Panc1 (cell line): ENCODE results near the gene YWHAQ. TPM values are rescaled to one million over a fixed set of nuclear protein-coding genes. Genes with fewer than 3 reads are reported as not detected.

ENCODE experiments used
- ATAC-seq: fragments of 200-7000 bp; cut with Tn5 transposase; 2 replicates; pipeline ENCODE4 v1.9.1; 2020; ENCODE audit warnings: mild to moderate bottlenecking, moderate library complexity
- BruUV-seq: library from RNA; stranded (reverse); fragments of 400-500 nt; replicated peaks from 2 replicates; lab custom pipeline; 2021; lab: Mats Ljungman, UMichigan
- CTCF ChIA-PET: fragments of 300-600 bp; sonication (Branson Sonifier 250); formaldehyde crosslinking; loops from one replicate; lab custom pipeline; 2022; ENCODE audit warnings: antibody characterized with exemption; lab: Charles Lee
- POLR2A ChIA-PET: fragments of 300-600 bp; sonication (Branson Sonifier 250); formaldehyde crosslinking; loops from one replicate; lab custom pipeline; 2022; ENCODE audit warnings: antibody characterized with exemption; lab: Charles Lee
- DNase-seq: peaks from one replicate; pipeline ENCODE4 v3.0.0-alpha.2; 2010; ENCODE audit warnings: low read depth, low spot score
- H3K27ac ChIP-seq: 2 replicates; pipeline ENCODE4 v1.5.1; 2011; ENCODE audit warnings: mild to moderate bottlenecking, low read length, inconsistent platforms
- H3K27me3 ChIP-seq: fragments of 200-500 bp; sonication (Bioruptor generic); 2 replicates; pipeline ENCODE4 v1.6.0; 2014; ENCODE audit warnings: low read length, inconsistent platforms; ENCODE audit not compliant: control insufficient read depth, insufficient read depth
- H3K36me3 ChIP-seq: fragments of 200-500 bp; sonication (Bioruptor generic); 2 replicates; pipeline ENCODE4 v1.5.1; 2014; ENCODE audit warnings: inconsistent platforms, mild to moderate bottlenecking, low read length, moderate library complexity; ENCODE audit not compliant: control insufficient read depth, insufficient read depth
- H3K4me1 ChIP-seq: 2 replicates; pipeline ENCODE4 v1.5.1; 2011; ENCODE audit warnings: inconsistent platforms, mild to moderate bottlenecking, low read length, moderate library complexity; ENCODE audit not compliant: control insufficient read depth, insufficient read depth
- H3K4me3 ChIP-seq, 2 experiments: 2 replicates each; pipeline ENCODE4 v1.5.1; 2011 to 2012; ENCODE audit warnings: low read depth in 2 of 2, low read length in 2 of 2, mild to moderate bottlenecking in 2 of 2, inconsistent platforms in 1 of 2, moderate library complexity in 1 of 2
- H3K9me3 ChIP-seq: fragments of 200-500 bp; sonication (Bioruptor generic); 2 replicates; pipeline ENCODE4 v1.5.1; 2014; ENCODE audit warnings: low read depth, mild to moderate bottlenecking, inconsistent platforms, low read length, moderate library complexity; ENCODE audit not compliant: control insufficient read depth, insufficient read depth
- CTCF ChIP-seq: fragments of 450-650 bp; IDR thresholded peaks from 2 replicates; pipeline ENCODE4 v1.5.1; 2017; ENCODE audit warnings: mild to moderate bottlenecking
- POLR2AphosphoS5 ChIP-seq: IDR thresholded peaks from 2 replicates; pipeline ENCODE4 v1.6.1; 2012; ENCODE audit warnings: mild to moderate bottlenecking, low read depth, low read length, moderate library complexity
- REST ChIP-seq, 2 experiments: IDR thresholded peaks; 2 replicates each; pipeline ENCODE4 v1.6.1; 2011 to 2012; ENCODE audit warnings: low read depth in 2 of 2, control low read depth in 1 of 2, low read length in 1 of 2, mild to moderate bottlenecking in 1 of 2, moderate library complexity in 1 of 2; ENCODE audit not compliant: insufficient read depth in 1 of 2
- SIN3A ChIP-seq: IDR thresholded peaks from 2 replicates; pipeline ENCODE4 v1.6.1; 2012; ENCODE audit warnings: low read depth, mild to moderate bottlenecking, low read length, moderate library complexity, borderline replicate concordance; ENCODE audit not compliant: insufficient read depth
- TCF7L2 ChIP-seq: IDR thresholded peaks from 2 replicates; pipeline ENCODE4 v1.6.1; 2011; ENCODE audit warnings: mild to moderate bottlenecking, low read depth, low read length, inconsistent platforms
- in situ Hi-C: cut with HindIII; loops from 2 replicates; pipeline ENCODE4 v1.10.0; 2016; ENCODE audit warnings: low sequenced_read_pairs, low pct_unique_long_range_greater_than_20kb
- intact Hi-C: fragments of 100-400 bp; cut with micrococcal nuclease; formaldehyde crosslinking; loops from one replicate; pipeline ENCODE4 v1.10.0; 2022; ENCODE audit not compliant: unreplicated experiment
- total RNA-seq: library from RNA; stranded (reverse); gene quantifications from one replicate; pipeline ENCODE4 v1.2.1, GENCODE V29; 2021; ENCODE audit not compliant: unreplicated experiment

The YWHAQ gene
- total RNA-seq, 1 experiment from 2014 or later, result 683 TPM

GRCh38 chr2:9617749-9618148, 13.0 kb downstream of the YWHAQ start:
- POLR2A ChIA-PET, result interaction anchor here (0.6 kb wide), 1 partner anchor 9 kb away, joined by 3 read pairs; no protein-coding TSS in a partner anchor
- BruUV-seq, result no TSS peak
- intact Hi-C loops, result no loop called here
- Histone ChIP-seq H3K27ac (no peak overlapping the region), H3K9me3 (no peaks in the 10 kb centered on the region), H3K27me3 (no peaks in the 10 kb centered on the region), H3K4me1 (peaks cover 67% of the 10 kb centered on the region), H3K4me3 (no peak overlapping the region), H3K36me3 (peaks cover 4% of the 10 kb centered on the region; the same call in 1 of the 2 replicates)
- DNase-seq (no peak), ATAC-seq (no peak)
- TF ChIP-seq POLR2AphosphoS5 (no peak), SIN3A (no peak), TCF7L2 (no peak), REST (IDR thresholded peaks at IDR 0.05; ENCODE audit: insufficient read depth in 1 of 2, low read depth in 2 of 2, low read length in 1 of 2) (no peak), CTCF (no peak)
- CTCF ChIA-PET, result interaction anchor here (0.6 kb wide), 2 partner anchors 454 to 479 kb away, joined by 3 read pairs; no protein-coding TSS in a partner anchor
- in situ Hi-C loops, result no loop called here

- no peaks in the 10 kb centered on the region for H3K27me3 ChIP-seq
- peaks cover 71% of the 10 kb centered on the region for H3K4me1 ChIP-seq
- CTCF ChIA-PET, result interaction anchor here (0.6 kb wide), 1 partner anchor 479 kb away, joined by 3 read pairs; no protein-coding TSS in a partner anchor
- no peak for DNase-seq
- H3K36me3 ChIP-seq, result no peaks in the 10 kb centered on the region; the same call in 1 of the 2 replicates
- BruUV-seq, result no TSS peak
- H3K27ac ChIP-seq, result no peak overlapping the region
- ATAC-seq, result no peak
- H3K4me3 ChIP-seq, result no peak overlapping the region
- POLR2A ChIA-PET, result no interaction called here
- in situ Hi-C loops (no loop called here), intact Hi-C loops (no loop called here)
- no peak for TF ChIP-seq POLR2AphosphoS5
- no peaks in the 10 kb centered on the region for H3K9me3 ChIP-seq
Observed at GRCh38 chr2:9617296-9617695, 13.5 kb downstream of the YWHAQ start.

- ATAC-seq (no peak), DNase-seq (no peak)
- Histone ChIP-seq H3K9me3 (no peaks in the 10 kb centered on the region), H3K4me3 (no peak overlapping the region), H3K27ac (no peak overlapping the region), H3K4me1 (peaks cover 74% of the 10 kb centered on the region), H3K36me3 (no peaks in the 10 kb centered on the region; the same call in 1 of the 2 replicates), H3K27me3 (no peaks in the 10 kb centered on the region)
- ChIA-PET CTCF (no interaction called here), POLR2A (no interaction called here)
- BruUV-seq, result no TSS peak
- in situ Hi-C loops (no loop called here), intact Hi-C loops (no loop called here)
- TF ChIP-seq SIN3A (no peak), CTCF (no peak), POLR2AphosphoS5 (no peak), REST (IDR thresholded peaks at IDR 0.05; ENCODE audit: insufficient read depth in 1 of 2, low read depth in 2 of 2, low read length in 1 of 2) (no peak), TCF7L2 (no peak)
Observed at GRCh38 chr2:9614562-9614961, 16.2 kb downstream of the YWHAQ start.
